Activated CD4-positive, alpha-beta T cell treated with anti-CD3 and anti-CD28 coated beads, Interleukin-2, amount 10 ng/mL, durations not matched to agents 24 days and 14 days (primary cell): ENCODE measurements around the gene RP2. TPM values are rescaled to one million over a fixed set of nuclear protein-coding genes. Genes with fewer than 3 reads are reported as not detected.

ENCODE experiments used
- DNase-seq: peaks from one replicate; pipeline ENCODE4 v3.0.0; 2022
- H3K27ac Mint-ChIP-seq: one replicate; pipeline ENCODE4 v1.8.0; 2022; ENCODE audit warnings: mild to moderate bottlenecking, mixed read lengths
- H3K27me3 Mint-ChIP-seq: one replicate; pipeline ENCODE4 v1.8.0; 2022; ENCODE audit warnings: mixed read lengths
- H3K36me3 Mint-ChIP-seq: one replicate; pipeline ENCODE4 v1.8.0; 2022; ENCODE audit warnings: low read depth, mild to moderate bottlenecking, mixed read lengths
- H3K4me1 Mint-ChIP-seq: one replicate; pipeline ENCODE4 v1.8.0; 2021; ENCODE audit warnings: mixed read lengths
- H3K4me3 Mint-ChIP-seq: one replicate; pipeline ENCODE4 v1.8.0; 2022; ENCODE audit warnings: mild to moderate bottlenecking, moderate library complexity, mixed read lengths
- H3K9me3 Mint-ChIP-seq: one replicate; pipeline ENCODE4 v1.8.0; 2021; ENCODE audit warnings: mixed read lengths
- intact Hi-C: fragments of 100-400 bp; cut with micrococcal nuclease; formaldehyde crosslinking; loops from one replicate; pipeline ENCODE4 v1.15.1; 2023
- total RNA-seq: library from RNA; stranded (reverse); gene quantifications from 2 replicates; pipeline ENCODE4 v1.2.3, GENCODE V29; 2022

The RP2 gene
- total RNA-seq, 1 donor from 2014 or later = 7.6 TPM

- intact Hi-C loops = no loop called here
- Mint-ChIP-seq H3K4me3 (no peak overlapping the region), H3K36me3 (peaks cover 24% of the 10 kb centered on the region), H3K9me3 (no peaks in the 10 kb centered on the region), H3K4me1 (no peaks in the 10 kb centered on the region), H3K27ac (no peak overlapping the region), H3K27me3 (no peaks in the 10 kb centered on the region)
- no peak for DNase-seq
These were observed 27.8 kb downstream of the RP2 start for GRCh38 chrX:46864606-46865005.

GRCh38 chrX:46865281-46865680 is 28.4 kb downstream of the RP2 start:
- intact Hi-C loops = no loop called here
- peaks cover 21% of the 10 kb centered on the region for H3K36me3 Mint-ChIP-seq
- no peak overlapping the region for H3K27ac Mint-ChIP-seq
- H3K9me3 Mint-ChIP-seq = no peaks in the 10 kb centered on the region
- no peaks in the 10 kb centered on the region for H3K27me3 Mint-ChIP-seq
- no peak for DNase-seq
- no peaks in the 10 kb centered on the region for H3K4me1 Mint-ChIP-seq
- no peak overlapping the region for H3K4me3 Mint-ChIP-seq

- DNase-seq = no peak
- intact Hi-C loops = no loop called here
- Mint-ChIP-seq H3K4me1 (no peaks in the 10 kb centered on the region), H3K9me3 (no peaks in the 10 kb centered on the region), H3K4me3 (no peak overlapping the region), H3K27me3 (no peaks in the 10 kb centered on the region), H3K27ac (no peak overlapping the region), H3K36me3 (peaks cover 16% of the 10 kb centered on the region)
These were observed 29.9 kb downstream of the RP2 start for GRCh38 chrX:46866726-46867125.

GRCh38 chrX:46873746-46874145 is 36.9 kb downstream of the RP2 start:
- peaks cover 4% of the 10 kb centered on the region for H3K4me1 Mint-ChIP-seq
- intact Hi-C loops = no loop called here
- peaks cover 7% of the 10 kb centered on the region for H3K36me3 Mint-ChIP-seq
- no peak overlapping the region for H3K4me3 Mint-ChIP-seq
- no peaks in the 10 kb centered on the region for H3K27me3 Mint-ChIP-seq
- H3K9me3 Mint-ChIP-seq = no peaks in the 10 kb centered on the region
- DNase-seq = no peak
- H3K27ac Mint-ChIP-seq = no peak overlapping the region

- no peak for DNase-seq
- H3K36me3 Mint-ChIP-seq = peaks cover 7% of the 10 kb centered on the region
- intact Hi-C loops = no loop called here
- H3K27me3 Mint-ChIP-seq = no peaks in the 10 kb centered on the region
- no peak overlapping the region for H3K4me3 Mint-ChIP-seq
- no peak overlapping the region for H3K27ac Mint-ChIP-seq
- H3K4me1 Mint-ChIP-seq = peaks cover 4% of the 10 kb centered on the region
- no peaks in the 10 kb centered on the region for H3K9me3 Mint-ChIP-seq
These were observed 40.1 kb downstream of the RP2 start for GRCh38 chrX:46876901-46877300.

GRCh38 chrX:46882266-46882665 is 45.4 kb downstream of the RP2 start:
- Mint-ChIP-seq H3K4me3 (no peak overlapping the region), H3K9me3 (no peaks in the 10 kb centered on the region)

GRCh38 chrX:46884799-46885198 is 48.0 kb downstream of the RP2 start:
- H3K9me3 Mint-ChIP-seq = no peaks in the 10 kb centered on the region
- no peak overlapping the region for H3K4me3 Mint-ChIP-seq
- H3K27ac Mint-ChIP-seq = no peak overlapping the region
- H3K27me3 Mint-ChIP-seq = no peaks in the 10 kb centered on the region
- no peaks in the 10 kb centered on the region for H3K36me3 Mint-ChIP-seq
- peaks cover 1% of the 10 kb centered on the region for H3K4me1 Mint-ChIP-seq
- intact Hi-C loops = no loop called here
- no peak for DNase-seq

More at GRCh38 chrX:46882266-46882665, 45.4 kb downstream of the RP2 start:
- Mint-ChIP-seq H3K27ac (no peak overlapping the region), H3K36me3 (peaks cover 6% of the 10 kb centered on the region), H3K27me3 (no peaks in the 10 kb centered on the region), H3K4me1 (peaks cover 1% of the 10 kb centered on the region)
- DNase-seq = no peak
- intact Hi-C loops = no loop called here

GRCh38 chrX:46898207-46898606 is 61.4 kb downstream of the RP2 start:
- H3K36me3 Mint-ChIP-seq = no peaks in the 10 kb centered on the region
- no peak overlapping the region for H3K4me3 Mint-ChIP-seq
- H3K4me1 Mint-ChIP-seq = no peaks in the 10 kb centered on the region
- no peak overlapping the region for H3K27ac Mint-ChIP-seq
- peaks cover 8% of the 10 kb centered on the region for H3K27me3 Mint-ChIP-seq
- no peak for DNase-seq
- H3K9me3 Mint-ChIP-seq = no peaks in the 10 kb centered on the region
- intact Hi-C loops = no loop called here

- H3K4me3 Mint-ChIP-seq = peak overlapping the region; percentile 69
- H3K9me3 Mint-ChIP-seq = no peaks in the 10 kb centered on the region
- intact Hi-C loops = loop anchor here (2.0 to 5.0 kb wide), 2 partner anchors 129 to 189 kb away; no protein-coding TSS in a partner anchor
- peak; percentile 82 for DNase-seq
- H3K36me3 Mint-ChIP-seq = no peaks in the 10 kb centered on the region
- H3K27me3 Mint-ChIP-seq = peaks cover 22% of the 10 kb centered on the region
- H3K4me1 Mint-ChIP-seq = no peaks in the 10 kb centered on the region
- H3K27ac Mint-ChIP-seq = no peak overlapping the region
These were observed 66.8 kb downstream of the RP2 start for GRCh38 chrX:46903458-46904242.

GRCh38 chrX:46904626-46905025 is 67.8 kb downstream of the RP2 start:
- Mint-ChIP-seq H3K4me3 (no peak overlapping the region), H3K9me3 (no peaks in the 10 kb centered on the region), H3K4me1 (no peaks in the 10 kb centered on the region), H3K27ac (no peak overlapping the region), H3K27me3 (peaks cover 31% of the 10 kb centered on the region), H3K36me3 (no peaks in the 10 kb centered on the region)
- DNase-seq = no peak
- intact Hi-C loops = loop anchor here (5.0 kb wide), 1 partner anchor 128 kb away; no protein-coding TSS in a partner anchor

GRCh38 chrX:46910415-46910814 is 73.6 kb downstream of the RP2 start:
- Mint-ChIP-seq H3K27me3 (peaks cover 60% of the 10 kb centered on the region), H3K27ac (no peak overlapping the region), H3K9me3 (no peaks in the 10 kb centered on the region), H3K4me1 (peaks cover 8% of the 10 kb centered on the region), H3K36me3 (no peaks in the 10 kb centered on the region), H3K4me3 (no peak overlapping the region)
- intact Hi-C loops = loop anchor here (5.0 kb wide), 2 partner anchors 67 to 73 kb away; partner anchors contain the start of gene RP2
- no peak for DNase-seq

- H3K9me3 Mint-ChIP-seq = no peaks in the 10 kb centered on the region
- peaks cover 8% of the 10 kb centered on the region for H3K4me1 Mint-ChIP-seq
- H3K27ac Mint-ChIP-seq = no peak within 1 kb of the TSS
- DNase-seq = peak; percentile 76
- peak within 1 kb of the TSS; percentile 81 for H3K4me3 Mint-ChIP-seq
- intact Hi-C loops = loop anchor here (5.0 kb wide), 2 partner anchors 65 to 75 kb away; partner anchors contain the start of gene RP2
- H3K36me3 Mint-ChIP-seq = no peaks in the 10 kb centered on the region
- H3K27me3 Mint-ChIP-seq = peaks cover 62% of the 10 kb centered on the region
These were observed 75.3 kb downstream of the RP2 start, which contains the start of gene JADE3 for GRCh38 chrX:46912098-46912602. JADE3 (plus strand) TSS chrX:46912421; CDS start chrX:46984895, 72,474 bp downstream.

GRCh38 chrX:46912603-46913491 is 76.0 kb downstream of the RP2 start:
- no peaks in the 10 kb centered on the region for H3K9me3 Mint-ChIP-seq
- no peaks in the 10 kb centered on the region for H3K36me3 Mint-ChIP-seq
- no peak overlapping the region for H3K27ac Mint-ChIP-seq
- H3K4me3 Mint-ChIP-seq = peak overlapping the region; percentile 81
- peaks cover 63% of the 10 kb centered on the region for H3K27me3 Mint-ChIP-seq
- peak; percentile 70 for DNase-seq
- intact Hi-C loops = loop anchor here (5.0 kb wide), 2 partner anchors 64 to 76 kb away; partner anchors contain the start of gene RP2
- peaks cover 8% of the 10 kb centered on the region for H3K4me1 Mint-ChIP-seq
